ENCODE measurements around the gene C5orf15.

C5orf15 gene

DNA sequence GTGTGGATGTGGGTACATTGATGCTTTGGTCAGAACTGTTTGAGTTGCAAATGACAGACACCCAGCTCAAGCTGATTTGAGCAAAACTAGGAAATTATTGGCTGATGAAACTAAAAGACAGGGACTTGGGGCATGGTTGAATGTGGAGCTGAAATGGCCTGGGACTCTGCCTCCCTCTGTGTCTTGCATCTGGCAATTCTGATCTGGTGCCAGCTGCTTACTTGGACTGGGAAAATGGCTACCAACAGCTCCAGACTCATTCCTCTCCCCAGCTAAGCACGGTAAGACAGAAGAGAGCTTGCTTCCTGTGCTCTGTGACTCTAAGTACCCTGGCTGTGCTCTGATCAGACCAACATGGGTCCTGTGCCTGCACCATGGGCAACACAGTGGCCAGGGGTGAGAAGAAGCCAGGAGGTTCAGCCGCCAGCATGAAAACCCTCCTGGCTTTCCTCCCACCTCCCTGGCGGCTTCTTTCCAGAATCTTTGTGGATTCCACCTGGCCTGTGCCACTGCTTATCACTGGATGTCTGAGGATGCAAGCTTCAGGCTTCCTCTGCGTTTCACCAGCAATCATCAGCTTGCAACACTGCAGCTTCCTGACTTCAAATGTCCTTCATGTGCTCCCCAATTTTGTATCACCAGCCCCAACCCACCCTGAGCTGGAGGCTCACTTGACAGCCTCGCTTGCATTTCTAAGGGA is 44.1 kb downstream of the C5orf15 start:
- Histone ChIP-seq H3K36me3 (ENCODE audit: control insufficient read depth, insufficient read depth, low read length) (no peaks in the 10 kb centered on the region), H3K27me3 (replicated peaks; ENCODE audit: control insufficient read depth, insufficient read depth, low read length) (no peaks in the 10 kb centered on the region), H3K4me3 (replicated peaks; ENCODE audit: low read depth, low read length) (no peak overlapping the region)
- DNase-seq (ENCODE audit: extremely low read depth, insufficient read length), result no peak
- TF ChIP-seq CTCF (IDR thresholded peaks at IDR 0.05; ENCODE audit: insufficient read depth, low read length, poor library complexity, severe bottlenecking), result no peak

DNA sequence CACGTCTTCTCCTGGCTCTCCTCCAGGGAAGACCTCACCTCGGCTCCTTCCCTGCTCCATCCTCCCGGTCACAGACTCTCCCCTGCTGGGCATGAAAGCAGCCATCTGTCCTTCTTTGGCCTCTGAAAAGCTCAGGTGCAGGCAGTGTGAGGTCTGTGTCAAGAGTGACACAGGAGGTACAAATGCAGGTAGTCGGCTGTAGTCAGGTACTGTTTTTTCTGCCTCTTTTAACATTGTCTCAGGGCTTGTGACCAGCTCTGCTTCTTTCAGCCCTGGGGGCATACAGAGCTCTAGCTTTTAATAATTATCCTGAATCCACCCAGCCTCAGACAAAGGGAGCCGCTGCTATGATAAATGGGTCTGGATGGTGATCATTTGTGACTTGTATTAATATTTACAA is 46.4 kb downstream of the C5orf15 start:
- H3K27me3 ChIP-seq (replicated peaks; ENCODE audit: control insufficient read depth, insufficient read depth, low read length), result no peaks in the 10 kb centered on the region
- H3K36me3 ChIP-seq (ENCODE audit: control insufficient read depth, insufficient read depth, low read length), result no peaks in the 10 kb centered on the region
- no peak for TF ChIP-seq CTCF (IDR thresholded peaks at IDR 0.05; ENCODE audit: insufficient read depth, low read length, poor library complexity, severe bottlenecking)
- no peak overlapping the region for H3K4me3 ChIP-seq (replicated peaks; ENCODE audit: low read depth, low read length)
- no peak for DNase-seq (ENCODE audit: extremely low read depth, insufficient read length)

GRCh38 chr5:133921069-133921468 is 47.4 kb downstream of the C5orf15 start:
- no peak for DNase-seq (ENCODE audit: extremely low read depth, insufficient read length)
- TF ChIP-seq CTCF (IDR thresholded peaks at IDR 0.05; ENCODE audit: insufficient read depth, low read length, poor library complexity, severe bottlenecking), result no peak
- H3K4me3 ChIP-seq (replicated peaks; ENCODE audit: low read depth, low read length), result no peak overlapping the region
- H3K27me3 ChIP-seq (replicated peaks; ENCODE audit: control insufficient read depth, insufficient read depth, low read length), result no peaks in the 10 kb centered on the region
- H3K36me3 ChIP-seq (ENCODE audit: control insufficient read depth, insufficient read depth, low read length), result no peaks in the 10 kb centered on the region

GRCh38 chr5:133919148-133920136 is 49.0 kb downstream of the C5orf15 start:
- Histone ChIP-seq H3K4me3 (replicated peaks; ENCODE audit: low read depth, low read length) (no peak overlapping the region), H3K27me3 (replicated peaks; ENCODE audit: control insufficient read depth, insufficient read depth, low read length) (no peaks in the 10 kb centered on the region)
- TF ChIP-seq CTCF (IDR thresholded peaks at IDR 0.05; ENCODE audit: insufficient read depth, low read length, poor library complexity, severe bottlenecking), result no peak

DNA sequence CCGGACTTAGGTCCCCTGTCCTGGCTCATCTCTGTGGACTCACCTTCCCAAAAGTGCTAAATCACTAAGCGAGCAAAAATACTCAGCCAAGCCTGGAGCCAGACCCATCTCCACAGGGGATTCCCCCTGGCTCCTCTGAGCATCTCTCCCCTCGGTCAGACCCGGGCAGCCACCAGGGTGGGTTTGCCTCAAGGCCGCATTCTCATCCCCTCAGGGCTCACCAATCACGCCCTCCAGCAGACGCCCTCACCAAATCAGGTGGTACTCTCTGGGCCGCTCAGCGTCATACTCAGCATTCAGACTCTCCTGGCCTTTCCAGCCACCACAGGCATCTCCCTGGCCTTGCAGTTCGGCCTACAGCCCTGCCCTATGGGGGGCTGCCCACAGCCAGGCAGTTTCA is 49.7 kb downstream of the C5orf15 start:
- DNase-seq (ENCODE audit: extremely low read depth, insufficient read length), result no peak
- Histone ChIP-seq H3K27me3 (replicated peaks; ENCODE audit: control insufficient read depth, insufficient read depth, low read length) (no peaks in the 10 kb centered on the region), H3K36me3 (ENCODE audit: control insufficient read depth, insufficient read depth, low read length) (no peaks in the 10 kb centered on the region), H3K4me3 (replicated peaks; ENCODE audit: low read depth, low read length) (no peak overlapping the region)
- no peak for TF ChIP-seq CTCF (IDR thresholded peaks at IDR 0.05; ENCODE audit: insufficient read depth, low read length, poor library complexity, severe bottlenecking)

More at GRCh38 chr5:133919148-133920136, 49.0 kb downstream of the C5orf15 start:
- DNase-seq (ENCODE audit: extremely low read depth, insufficient read length), result no peak
- no peaks in the 10 kb centered on the region for H3K36me3 ChIP-seq (ENCODE audit: control insufficient read depth, insufficient read depth, low read length)
